Measurements from ENCODE around the gene PSORS1C2. TPM values are rescaled to one million over a fixed set of nuclear protein-coding genes. Genes with fewer than 3 reads are reported as not detected.
"Not testable (repeated sequence)": the region's sequence is repeated elsewhere in the genome, so short reads cannot be mapped to it uniquely, and the experiment has no call there.

Gene PSORS1C2
- total RNA-seq, 4 donors from 2014 or later = 0.91 TPM; not detected in 3

DNA sequence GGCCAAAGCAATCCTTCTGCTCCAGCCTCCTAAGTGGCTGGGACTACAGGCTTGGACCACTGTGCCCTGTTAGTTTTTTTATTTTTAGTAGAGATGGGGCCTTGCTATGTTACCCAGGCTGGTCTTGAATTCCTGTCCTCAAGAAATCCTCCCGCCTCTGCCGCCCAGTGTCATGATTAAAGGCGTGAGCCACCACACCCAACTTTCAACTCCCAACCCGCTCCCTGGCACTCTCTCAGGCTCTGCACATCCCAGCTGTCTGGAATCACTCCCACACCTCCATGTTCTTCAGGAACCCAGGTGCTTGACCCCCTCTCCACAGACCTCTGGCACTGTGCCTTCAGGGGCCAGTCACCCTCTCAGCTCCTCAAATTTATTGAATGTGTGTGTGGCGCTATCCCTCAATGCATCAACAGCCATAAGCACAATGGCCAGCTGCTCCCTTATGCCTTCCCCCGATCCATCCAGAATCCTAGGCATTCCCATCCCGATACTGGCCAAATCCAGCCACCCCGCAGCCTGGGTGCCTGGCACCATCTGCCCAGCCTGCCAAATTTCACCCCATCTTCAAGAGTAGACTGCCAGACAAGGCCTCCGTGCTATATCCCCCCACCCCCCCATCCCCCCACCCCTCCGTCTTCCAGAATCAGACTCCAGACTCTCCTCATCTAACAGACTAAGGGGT is 32.3 kb upstream of the PSORS1C2 start:
- H3K27me3 ChIP-seq = no peaks in the 10 kb centered on the region
- no peak for TF ChIP-seq POLR2A (IDR thresholded peaks at IDR 0.05)
- TF ChIP-seq, protein P1, sequence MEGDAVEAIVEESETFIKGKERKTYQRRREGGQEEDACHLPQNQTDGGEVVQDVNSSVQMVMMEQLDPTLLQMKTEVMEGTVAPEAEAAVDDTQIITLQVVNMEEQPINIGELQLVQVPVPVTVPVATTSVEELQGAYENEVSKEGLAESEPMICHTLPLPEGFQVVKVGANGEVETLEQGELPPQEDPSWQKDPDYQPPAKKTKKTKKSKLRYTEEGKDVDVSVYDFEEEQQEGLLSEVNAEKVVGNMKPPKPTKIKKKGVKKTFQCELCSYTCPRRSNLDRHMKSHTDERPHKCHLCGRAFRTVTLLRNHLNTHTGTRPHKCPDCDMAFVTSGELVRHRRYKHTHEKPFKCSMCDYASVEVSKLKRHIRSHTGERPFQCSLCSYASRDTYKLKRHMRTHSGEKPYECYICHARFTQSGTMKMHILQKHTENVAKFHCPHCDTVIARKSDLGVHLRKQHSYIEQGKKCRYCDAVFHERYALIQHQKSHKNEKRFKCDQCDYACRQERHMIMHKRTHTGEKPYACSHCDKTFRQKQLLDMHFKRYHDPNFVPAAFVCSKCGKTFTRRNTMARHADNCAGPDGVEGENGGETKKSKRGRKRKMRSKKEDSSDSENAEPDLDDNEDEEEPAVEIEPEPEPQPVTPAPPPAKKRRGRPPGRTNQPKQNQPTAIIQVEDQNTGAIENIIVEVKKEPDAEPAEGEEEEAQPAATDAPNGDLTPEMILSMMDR (IDR thresholded peaks at IDR 0.05) = no peak
- H3K9me3 ChIP-seq = no peaks in the 10 kb centered on the region
- no peak overlapping the region for H3K27ac ChIP-seq
- no peak overlapping the region for H3K4me3 ChIP-seq
- 85 to 94% methylated on average over 7 to 10 of the region's 10 CpGs for WGBS, 2 donors
- peaks cover 0 to 12% (median 0%) of the 10 kb centered on the region in 3 donors for H3K4me1 ChIP-seq
- H3K36me3 ChIP-seq = peaks cover 0 to 27% (median 0%) of the 10 kb centered on the region in 3 donors
- no peak for DNase-seq
- intact Hi-C loops (cut with DNase I) = no loop called here

DNA sequence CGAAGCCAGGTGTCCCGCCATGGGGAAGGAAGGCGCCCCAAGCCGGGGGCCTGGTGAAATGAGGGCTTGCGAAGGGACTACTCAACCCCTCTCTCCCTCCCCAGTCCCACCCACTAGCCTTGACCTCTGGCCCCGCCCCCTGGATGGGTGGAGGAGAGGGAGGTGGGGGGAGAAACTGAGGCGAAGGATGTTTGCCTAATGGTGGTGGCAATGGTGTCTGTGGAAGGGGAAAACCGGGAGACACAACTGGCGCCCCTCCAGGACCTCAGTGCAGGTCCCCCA is 31.7 kb upstream of the PSORS1C2 start, which contains the start of gene POU5F1:
POU5F1 (minus strand) TSS at position 83 of the 282 bp plus-strand sequence; CDS start at position 21, 62 bp downstream.
- Histone ChIP-seq H3K27me3 (no peaks in the 10 kb centered on the region), H3K27ac (no peak within 1 kb of the TSS), H3K4me3 (no peak within 1 kb of the TSS), H3K4me1 (peaks cover 0 to 9% (median 0%) of the 10 kb centered on the region in 3 donors), H3K9me3 (no peaks in the 10 kb centered on the region), H3K36me3 (peaks cover 0 to 28% (median 0%) of the 10 kb centered on the region in 3 donors)
- intact Hi-C loops (cut with DNase I) = no loop called here
- WGBS, 2 donors = 68 to 88% methylated on average over 4 to 7 of the region's 9 CpGs
- DNase-seq = no peak
- TF ChIP-seq, protein P1 (IDR thresholded peaks at IDR 0.05) = no peak
- no peak for TF ChIP-seq POLR2A (IDR thresholded peaks at IDR 0.05)

DNA sequence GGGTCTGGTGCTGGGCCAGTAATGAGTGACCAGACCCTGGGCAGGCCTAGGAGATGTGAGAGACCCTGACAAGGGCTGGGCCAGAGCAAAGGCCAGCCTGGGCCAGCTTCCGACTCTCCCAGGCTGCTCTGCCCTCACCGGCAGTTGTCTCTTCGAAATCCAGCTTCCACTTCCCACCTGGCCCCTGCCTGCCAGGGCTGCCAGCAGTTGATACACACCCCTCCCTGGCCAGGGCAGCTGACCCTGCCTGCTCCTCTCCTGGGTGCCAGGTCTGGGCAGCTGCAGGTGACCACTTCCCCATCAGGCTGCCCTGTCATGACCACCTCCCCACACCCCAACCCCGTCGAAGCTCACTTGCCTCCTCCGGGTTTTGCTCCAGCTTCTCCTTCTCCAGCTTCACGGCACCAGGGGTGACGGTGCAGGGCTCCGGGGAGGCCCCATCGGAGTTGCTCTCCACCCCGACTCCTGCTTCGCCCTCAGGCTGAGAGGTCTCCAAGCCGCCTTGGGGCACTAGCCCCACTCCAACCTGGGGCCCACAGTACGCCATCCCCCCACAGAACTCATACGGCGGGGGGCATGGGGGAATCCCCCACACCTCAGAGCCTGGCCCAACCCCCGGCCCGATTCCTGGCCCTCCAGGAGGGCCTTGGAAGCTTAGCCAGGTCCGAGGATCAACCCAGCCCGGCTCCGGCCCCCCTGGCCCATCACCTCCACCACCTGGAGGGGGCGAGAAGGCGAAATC is 31.2 kb upstream of the PSORS1C2 start:
- H3K27me3 ChIP-seq; H3K4me1 ChIP-seq; H3K9me3 ChIP-seq; DNase-seq; intact Hi-C loops (cut with DNase I); H3K4me3 ChIP-seq; H3K27ac ChIP-seq: not testable (repeated sequence)
- peaks cover 0 to 28% (median 0%) of the 10 kb centered on the region in 3 donors for H3K36me3 ChIP-seq
- WGBS, 2 donors = 67 to 93% methylated on average over 3 to 9 of the region's 23 CpGs

DNA sequence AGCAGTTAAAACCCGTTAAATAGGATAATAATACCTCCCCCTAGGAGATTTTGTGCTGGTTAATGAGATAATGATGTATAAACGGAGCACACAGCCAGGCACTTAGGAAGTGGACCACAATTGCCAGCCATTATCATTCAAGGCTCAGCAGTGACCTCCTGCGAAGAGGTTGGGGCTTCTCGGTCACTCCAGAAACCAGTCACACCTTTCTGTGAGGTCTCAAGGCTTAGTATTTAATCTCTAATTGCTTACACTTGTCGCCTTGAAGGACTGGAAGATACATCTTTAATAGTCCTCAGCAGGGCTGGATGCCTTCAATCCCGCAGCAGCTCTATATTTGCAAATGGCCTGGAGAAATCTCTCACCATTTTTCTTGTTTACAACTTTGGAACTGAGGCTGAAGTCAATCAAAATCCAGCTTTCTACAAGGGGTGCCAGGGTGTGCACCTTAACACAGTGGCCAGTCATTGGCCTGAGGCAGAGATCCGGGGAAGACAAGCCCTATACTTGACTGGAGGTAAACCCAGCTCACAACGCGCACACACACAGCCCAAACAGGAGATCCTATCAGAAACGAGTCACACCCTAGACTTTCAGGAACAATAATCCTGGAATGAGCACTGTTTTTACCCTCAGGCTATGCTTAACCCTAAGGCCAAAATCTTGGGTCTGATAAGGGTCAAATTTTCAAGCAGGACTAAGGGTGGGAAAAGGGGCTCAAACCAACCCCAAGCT is 30.4 kb upstream of the PSORS1C2 start:
- 77 to 80% methylated on average over 7 to 9 of the region's 10 CpGs for WGBS, 2 donors
- no peak overlapping the region for H3K27ac ChIP-seq
- H3K4me3 ChIP-seq = no peak overlapping the region
- peaks cover 0 to 9% (median 0%) of the 10 kb centered on the region in 3 donors for H3K4me1 ChIP-seq
- no peak for DNase-seq
- intact Hi-C loops (cut with DNase I) = no loop called here
- peaks cover 0 to 29% (median 0%) of the 10 kb centered on the region in 3 donors for H3K36me3 ChIP-seq
- TF ChIP-seq, protein P1 (IDR thresholded peaks at IDR 0.05) = no peak
- no peak for TF ChIP-seq POLR2A (IDR thresholded peaks at IDR 0.05)
- no peaks in the 10 kb centered on the region for H3K27me3 ChIP-seq
- no peaks in the 10 kb centered on the region for H3K9me3 ChIP-seq

DNA sequence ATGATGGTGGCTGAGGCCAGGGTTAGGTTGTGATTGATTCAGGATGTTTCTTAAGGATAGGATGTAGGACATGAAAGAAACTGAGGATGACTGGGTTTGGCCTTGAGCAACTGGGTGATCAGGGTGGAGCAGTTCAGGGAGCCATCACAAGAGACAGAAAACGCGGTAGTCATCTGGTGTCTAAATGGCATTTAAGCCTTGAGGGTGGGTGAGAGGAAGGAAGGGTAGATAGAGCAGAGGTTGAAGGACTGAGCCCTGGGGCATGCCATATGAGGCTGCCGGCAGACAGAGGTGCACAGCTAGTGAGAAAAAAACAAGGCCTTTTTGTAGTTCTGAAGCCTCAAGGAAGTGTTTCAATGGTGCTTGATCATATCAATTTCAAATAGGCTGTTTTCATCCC is 29.7 kb upstream of the PSORS1C2 start:
- Histone ChIP-seq H3K27me3 (no peaks in the 10 kb centered on the region), H3K36me3 (peaks cover 0 to 28% (median 0%) of the 10 kb centered on the region in 3 donors), H3K9me3 (no peaks in the 10 kb centered on the region), H3K27ac (no peak overlapping the region), H3K4me1 (peaks cover 0 to 9% (median 0%) of the 10 kb centered on the region in 3 donors), H3K4me3 (no peak overlapping the region)
- WGBS, 2 donors = 86 to 91% methylated on average over 3 of the region's 3 CpGs
- intact Hi-C loops (cut with DNase I) = no loop called here
- TF ChIP-seq, protein P1 (IDR thresholded peaks at IDR 0.05) = no peak
- no peak for TF ChIP-seq POLR2A (IDR thresholded peaks at IDR 0.05)
- no peak for DNase-seq
